DMS 273 (cell line): Measurements from ENCODE around the gene EXOC4.

Source experiments
- DNase-seq: peaks from one replicate; lab custom pipeline; 2025; ENCODE audit not compliant: unreplicated experiment; lab: John Stamatoyannopoulos, UW

Gene EXOC4

DNA sequence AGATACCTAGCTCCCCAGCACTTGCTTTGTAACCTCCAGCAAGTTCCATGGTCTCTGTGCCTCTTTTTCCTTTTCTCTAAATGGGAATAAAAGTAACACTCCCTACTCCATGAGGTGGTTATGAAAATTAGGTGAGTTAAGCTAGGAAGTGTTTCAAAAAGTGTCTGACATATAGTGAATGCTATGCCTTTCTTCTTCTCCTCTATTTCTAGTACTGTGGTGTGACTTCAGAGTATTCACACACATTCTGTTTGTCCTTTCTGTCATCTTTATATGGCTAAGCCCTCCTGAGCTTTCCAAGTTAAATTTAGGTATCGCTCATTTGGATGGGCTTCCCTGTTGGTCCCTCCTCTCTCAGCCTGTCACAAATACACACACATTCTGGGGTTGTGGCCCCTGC is 229.7 kb downstream of the EXOC4 start:
- DNase-seq = no peak

DNA sequence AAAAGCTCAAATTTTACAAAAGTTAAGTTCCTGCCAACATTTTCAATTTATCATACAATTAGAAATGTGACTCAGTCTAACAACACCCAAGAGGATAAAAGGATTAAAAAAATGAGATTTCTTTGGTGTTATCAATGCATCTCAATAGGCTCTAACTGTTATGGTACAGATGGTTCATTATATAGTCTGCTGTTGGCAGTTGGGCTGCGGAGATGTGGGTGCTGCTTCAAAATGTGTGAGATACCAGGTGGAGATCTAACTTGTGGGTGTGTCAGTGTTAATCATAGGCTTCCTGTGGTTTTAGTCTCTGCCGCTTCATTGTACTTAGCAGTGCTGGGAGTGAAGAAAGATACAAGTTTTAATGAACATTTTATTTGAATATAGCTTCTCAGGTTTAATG is 231.2 kb downstream of the EXOC4 start:
- peak; percentile 36 for DNase-seq

GRCh38 chr7:133489906-133490305 is 237.0 kb downstream of the EXOC4 start:
- DNase-seq = no peak

DNA sequence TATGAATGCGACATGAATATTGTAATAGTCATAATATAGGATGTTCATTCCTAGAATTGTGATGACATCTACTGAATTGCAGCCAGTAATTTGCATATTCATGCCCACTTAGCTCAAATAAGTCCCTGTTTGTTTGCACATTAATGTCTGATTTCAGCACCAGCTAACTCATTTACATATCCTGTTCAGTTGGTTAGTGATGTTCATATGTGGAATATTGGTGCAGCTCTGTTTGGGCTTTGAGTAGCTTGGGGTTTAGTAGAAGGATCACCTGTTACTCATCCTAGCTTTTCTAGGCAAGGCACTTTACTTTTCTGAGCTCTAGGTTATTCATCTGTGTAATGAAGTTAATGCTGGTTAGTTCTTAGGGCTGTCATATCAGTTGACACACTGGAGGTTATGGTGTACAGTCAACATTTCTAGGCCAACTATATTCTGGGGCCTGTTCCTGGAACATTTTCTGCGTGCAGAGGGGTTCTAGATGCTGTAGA is 238.4 kb downstream of the EXOC4 start:
- no peak for DNase-seq

- no peak for DNase-seq
These were observed 239.2 kb downstream of the EXOC4 start for GRCh38 chr7:133491846-133492652.

GRCh38 chr7:133497061-133497460 is 244.2 kb downstream of the EXOC4 start:
- DNase-seq = no peak

- no peak for DNase-seq
These were observed 248.9 kb downstream of the EXOC4 start for GRCh38 chr7:133501771-133502170.

DNA sequence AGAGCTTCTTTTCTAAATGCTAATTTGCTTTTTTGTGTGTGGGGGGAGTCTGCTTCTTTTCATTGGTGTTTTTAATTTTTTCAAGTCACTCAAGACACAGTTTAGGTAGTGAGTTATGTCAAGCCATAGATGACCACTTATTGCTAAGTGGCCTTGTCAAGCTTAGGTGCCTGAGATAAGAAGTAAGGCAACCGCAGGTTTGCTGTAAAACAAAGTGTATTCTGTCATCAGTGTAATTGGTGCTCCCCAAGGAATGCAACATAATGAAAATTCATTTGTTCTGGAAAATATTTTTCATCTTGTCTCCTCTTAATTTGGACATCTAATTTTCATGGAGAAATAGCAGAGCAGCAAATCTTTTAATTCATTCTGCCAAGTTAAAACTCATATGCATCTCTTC is 249.6 kb downstream of the EXOC4 start:
- no peak for DNase-seq

- no peak for DNase-seq
These were observed 250.1 kb downstream of the EXOC4 start for GRCh38 chr7:133502972-133503371.

DNA sequence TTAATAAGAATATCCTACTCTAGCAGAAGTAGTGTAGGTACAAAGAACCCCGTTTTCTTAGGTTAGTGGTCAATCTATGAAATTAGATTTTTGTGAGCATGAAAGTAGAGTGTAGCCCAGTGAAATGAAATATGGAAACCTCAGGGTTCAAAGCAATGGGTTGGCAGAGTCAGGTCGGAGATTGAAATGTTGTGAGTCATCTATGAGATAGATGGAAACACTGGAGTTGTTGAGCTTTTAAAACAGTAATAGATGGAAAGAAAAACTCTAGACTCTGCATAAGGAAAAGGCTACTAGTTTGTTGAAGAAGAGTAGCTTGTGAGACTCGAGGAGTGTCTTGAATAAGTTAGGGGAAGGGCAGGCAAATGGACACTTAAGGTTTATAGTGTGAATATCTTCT is 251.9 kb downstream of the EXOC4 start:
- no peak for DNase-seq

DNA sequence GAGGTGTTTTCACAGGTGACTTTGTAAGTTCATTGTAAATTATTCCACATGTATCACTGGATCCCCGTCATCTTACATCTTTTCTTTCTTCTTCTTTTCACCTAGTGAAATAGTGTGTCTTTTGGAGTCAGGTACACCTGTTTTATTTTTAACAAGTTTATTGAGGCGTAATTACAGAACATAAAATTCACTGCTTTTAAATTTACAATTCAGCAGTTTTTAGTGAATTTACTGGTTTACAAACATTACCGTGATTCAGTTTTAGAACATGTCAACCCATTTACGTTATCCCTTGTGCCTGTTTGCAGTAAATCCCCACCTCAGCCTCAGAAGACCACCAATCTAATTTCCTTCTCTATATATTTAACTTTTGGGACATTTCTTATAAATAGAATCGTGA is 256.9 kb downstream of the EXOC4 start:
- DNase-seq = no peak

- no peak for DNase-seq
These were observed 257.6 kb downstream of the EXOC4 start for GRCh38 chr7:133510326-133511055.

DNA sequence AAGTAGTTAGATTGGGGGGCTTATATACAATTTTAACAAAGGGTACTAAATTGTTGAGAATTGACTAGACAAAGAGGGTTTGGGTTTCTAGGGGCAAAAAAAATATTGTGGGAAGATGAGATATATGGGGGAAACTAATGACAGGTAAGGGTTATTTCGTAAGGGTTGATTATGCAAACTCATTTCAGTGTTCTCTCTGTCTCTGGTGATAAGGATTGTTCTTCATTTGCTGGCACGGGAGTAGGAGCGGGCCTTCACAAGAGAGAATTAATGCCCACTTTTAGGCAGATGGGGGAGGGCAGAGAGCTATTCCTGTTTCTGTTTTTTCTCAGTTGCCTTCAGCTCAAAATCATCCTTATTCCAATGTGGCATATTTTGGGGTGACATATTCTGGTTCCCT is 258.4 kb downstream of the EXOC4 start:
- DNase-seq = no peak

DNA sequence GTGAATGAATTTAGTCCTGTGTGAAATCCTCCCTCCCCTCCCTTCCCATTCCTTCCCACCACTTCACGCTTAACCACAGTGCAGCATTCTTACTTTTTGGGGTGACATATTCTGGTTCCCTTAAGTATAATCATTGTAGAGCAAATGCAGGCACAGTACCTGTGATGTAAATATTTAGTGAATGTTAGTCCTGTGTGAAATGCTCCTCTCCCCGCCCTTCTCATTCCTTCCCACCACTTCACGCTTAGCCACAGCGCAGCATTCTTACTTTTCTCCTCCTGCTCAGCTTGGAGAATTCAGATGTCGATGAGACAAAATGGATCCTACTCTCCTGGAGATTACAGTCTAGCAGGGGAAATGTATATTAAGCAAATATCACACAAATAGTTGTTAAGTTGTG is 258.8 kb downstream of the EXOC4 start:
- DNase-seq = no peak

GRCh38 chr7:133512560-133512959 is 259.7 kb downstream of the EXOC4 start:
- DNase-seq = no peak

DNA sequence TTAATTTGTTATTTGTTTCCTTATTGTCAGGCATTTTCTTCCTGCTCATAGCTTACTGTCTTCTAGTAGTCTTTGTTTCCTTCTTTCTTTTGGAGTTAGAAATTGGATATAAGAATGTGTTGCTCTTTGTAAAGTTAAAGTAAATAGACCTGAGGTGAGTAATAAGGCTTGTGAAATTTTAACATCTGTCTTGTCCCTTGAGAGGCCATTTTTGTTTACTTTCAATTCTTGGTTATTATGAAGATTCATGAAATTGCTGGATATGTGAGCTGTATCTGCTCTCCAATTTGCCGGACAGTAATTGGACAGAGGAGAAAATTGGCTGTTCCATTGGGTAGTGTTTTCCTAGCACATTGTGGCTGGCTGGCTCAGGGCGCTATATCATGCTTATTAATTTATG is 260.7 kb downstream of the EXOC4 start:
- no peak for DNase-seq

GRCh38 chr7:133514551-133514950 is 261.7 kb downstream of the EXOC4 start:
- DNase-seq = no peak

- no peak for DNase-seq
These were observed 264.9 kb downstream of the EXOC4 start for GRCh38 chr7:133517766-133518165.

DNA sequence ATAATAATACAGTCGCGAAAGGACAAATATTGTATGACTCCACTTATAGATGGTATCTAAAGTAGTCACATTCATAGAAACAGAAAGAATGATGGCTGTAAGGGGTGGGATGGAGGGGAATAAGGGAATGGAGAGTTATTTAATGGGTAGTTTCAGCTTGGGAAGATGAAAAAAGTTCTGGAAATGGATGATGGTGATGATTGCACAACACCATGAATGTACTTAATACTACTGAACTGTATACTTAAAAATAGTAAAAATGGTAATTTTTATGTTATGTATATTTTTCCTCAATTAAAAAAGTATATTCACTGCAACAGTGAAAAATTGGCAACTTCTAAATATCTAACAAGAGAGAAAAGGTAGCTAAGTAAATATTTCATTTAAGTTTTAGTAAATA is 265.8 kb downstream of the EXOC4 start:
- no peak for DNase-seq

DNA sequence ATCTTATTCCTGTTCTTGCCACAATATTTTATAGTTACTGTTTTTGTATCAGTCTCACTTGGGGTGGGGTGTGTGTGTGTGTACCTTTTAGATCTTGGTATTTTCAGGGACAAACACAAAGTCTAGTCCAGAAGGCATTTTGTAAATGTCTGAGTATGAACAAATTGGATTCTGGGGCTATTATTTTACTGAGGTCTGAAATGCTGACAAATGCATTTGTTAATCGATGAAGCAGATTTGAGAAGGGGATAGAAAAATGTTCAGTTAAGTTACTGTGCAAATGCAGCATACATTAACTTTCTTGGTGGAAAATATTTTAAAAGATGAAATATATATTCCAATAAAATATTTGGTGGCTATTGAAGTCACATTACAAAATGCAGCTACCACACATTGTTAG is 267.4 kb downstream of the EXOC4 start:
- DNase-seq = no peak

- DNase-seq = no peak
These were observed 269.6 kb downstream of the EXOC4 start for GRCh38 chr7:133522501-133522900.

DNA sequence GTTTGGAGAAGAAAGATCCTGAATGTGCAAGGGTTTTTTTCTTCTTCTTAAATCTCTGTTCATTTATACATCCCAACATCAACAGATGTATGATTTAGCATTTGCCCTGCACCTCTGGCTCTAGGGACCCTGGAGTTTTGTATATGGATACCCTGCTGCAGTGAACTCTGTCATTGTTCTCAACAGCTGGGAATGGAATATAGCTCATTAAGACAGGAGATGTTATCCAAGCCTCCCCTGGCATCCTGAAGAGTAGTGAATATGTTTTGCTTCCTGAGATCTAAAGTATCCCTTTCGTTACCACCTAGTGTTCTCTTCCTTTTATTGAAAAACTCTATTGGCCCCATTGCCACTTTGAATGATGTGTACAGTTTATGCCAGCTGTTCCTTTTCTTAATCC is 275.9 kb downstream of the EXOC4 start:
- DNase-seq = peak; percentile 12
